Measurements from ENCODE around the gene PPP2R2C.

The PPP2R2C gene

DNA sequence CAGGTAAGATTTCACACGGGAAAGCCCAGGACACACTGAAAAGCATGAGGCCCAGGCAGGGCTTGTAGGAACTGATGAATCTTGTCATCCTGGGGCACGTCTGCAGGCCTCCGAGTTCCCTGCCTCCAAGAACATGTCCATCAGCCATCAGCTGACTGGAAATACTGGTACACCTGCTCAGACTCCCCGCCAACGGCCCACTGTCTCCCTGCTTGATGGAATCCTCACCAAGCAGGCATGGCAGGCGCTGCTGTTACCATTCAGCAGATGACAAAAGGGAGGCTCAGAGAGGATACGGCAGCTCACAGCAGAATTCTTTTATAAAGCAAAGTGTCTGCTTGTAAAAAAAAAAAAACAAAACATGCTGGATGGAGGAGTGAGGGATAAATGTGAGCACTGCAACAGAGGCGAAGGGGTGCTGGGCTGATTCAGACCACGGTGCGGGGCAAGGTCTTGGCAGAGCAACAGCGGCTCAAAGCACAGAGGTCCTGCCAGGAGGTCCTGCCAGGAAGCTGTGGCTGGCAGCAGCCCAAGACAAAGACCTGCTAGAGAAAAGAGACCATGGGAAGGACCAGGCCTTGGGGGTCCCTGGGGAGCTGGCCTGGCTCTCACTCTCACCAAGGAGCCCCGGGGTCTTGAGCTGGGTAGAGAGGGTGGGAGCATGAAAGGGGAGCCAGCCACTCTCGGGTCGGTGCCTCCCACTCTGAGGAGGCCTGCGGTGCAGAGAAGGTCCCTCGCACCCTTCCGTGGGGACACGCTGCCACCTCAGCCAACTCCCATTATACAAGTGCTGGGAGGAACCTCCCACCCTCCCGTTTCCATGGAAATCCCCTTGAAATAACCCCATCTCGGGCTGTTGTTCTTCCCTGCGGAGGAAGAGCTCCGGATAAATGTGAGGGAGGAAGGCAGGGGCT lies 25.6 kb downstream of the PPP2R2C start:
- no peak for ATAC-seq

DNA sequence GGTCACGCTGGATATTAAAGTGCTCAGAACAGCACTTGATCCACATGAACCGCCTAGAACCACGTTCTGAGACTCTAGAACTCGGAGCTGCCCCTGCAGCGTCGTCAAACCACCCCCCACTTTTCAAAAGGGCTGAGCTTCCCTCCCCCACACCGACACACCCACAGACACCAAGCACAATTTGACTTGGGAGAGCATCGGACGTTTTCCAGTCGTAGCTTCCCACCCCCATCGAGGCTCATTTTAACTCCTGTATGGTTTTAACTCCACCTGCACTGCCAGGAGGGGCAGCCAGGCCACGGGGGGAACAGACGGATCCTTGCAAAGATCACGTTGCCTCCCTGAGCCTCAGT lies 26.3 kb downstream of the PPP2R2C start:
- ATAC-seq = no peak

DNA sequence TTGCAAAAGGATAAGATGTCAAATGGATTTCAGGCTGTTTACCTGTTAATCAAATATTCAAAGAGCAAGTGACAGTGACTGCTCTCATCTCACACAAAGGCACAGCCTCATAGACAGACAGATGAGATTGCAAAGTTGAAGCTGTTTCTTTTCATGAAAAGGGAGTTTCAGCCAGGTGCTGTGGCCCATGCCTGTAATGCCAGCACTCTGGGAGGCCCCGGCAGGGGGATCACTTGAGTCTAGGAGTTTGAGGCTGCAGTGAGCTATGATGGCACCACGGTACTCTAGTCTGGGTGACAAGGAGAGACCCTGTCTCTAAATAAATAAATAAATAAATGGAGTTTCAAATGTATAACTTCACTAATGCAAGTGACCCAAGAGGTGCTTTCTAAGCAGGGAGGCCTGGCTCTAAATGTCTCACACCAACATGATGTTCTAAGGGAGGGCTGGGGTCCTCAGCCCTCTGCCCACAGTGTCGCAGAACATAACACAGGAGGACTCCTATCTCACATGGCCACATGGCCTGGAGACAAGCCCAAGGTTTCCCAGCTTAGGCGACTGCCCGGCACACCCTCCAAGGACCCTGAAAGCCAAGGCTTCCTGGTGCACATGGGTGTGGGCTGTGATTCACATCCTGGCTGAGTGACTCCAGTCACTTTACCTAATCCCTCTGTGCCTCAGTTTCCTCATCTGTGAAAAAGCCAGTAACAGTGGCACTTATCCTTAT lies 26.8 kb downstream of the PPP2R2C start:
- ATAC-seq = no peak

DNA sequence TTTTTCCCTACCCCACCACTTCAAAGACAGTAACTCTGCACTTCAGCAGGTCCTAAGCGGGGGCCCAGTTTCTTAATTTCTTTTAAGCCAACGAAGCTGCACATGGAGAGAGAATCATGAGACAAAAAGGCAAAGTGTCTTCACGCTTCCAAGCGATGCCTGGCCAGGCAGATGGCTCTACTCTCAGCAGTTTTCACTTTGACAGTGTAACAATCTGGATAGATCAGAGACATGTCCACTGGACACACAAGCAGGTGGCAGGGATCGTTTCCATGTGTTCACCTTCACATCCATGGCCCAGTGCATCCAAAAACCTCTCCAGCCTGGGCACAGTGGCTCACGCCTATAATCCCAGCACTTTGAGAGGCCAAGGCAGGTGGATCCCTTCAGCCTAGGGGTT lies 27.8 kb downstream of the PPP2R2C start:
- no peak for ATAC-seq

DNA sequence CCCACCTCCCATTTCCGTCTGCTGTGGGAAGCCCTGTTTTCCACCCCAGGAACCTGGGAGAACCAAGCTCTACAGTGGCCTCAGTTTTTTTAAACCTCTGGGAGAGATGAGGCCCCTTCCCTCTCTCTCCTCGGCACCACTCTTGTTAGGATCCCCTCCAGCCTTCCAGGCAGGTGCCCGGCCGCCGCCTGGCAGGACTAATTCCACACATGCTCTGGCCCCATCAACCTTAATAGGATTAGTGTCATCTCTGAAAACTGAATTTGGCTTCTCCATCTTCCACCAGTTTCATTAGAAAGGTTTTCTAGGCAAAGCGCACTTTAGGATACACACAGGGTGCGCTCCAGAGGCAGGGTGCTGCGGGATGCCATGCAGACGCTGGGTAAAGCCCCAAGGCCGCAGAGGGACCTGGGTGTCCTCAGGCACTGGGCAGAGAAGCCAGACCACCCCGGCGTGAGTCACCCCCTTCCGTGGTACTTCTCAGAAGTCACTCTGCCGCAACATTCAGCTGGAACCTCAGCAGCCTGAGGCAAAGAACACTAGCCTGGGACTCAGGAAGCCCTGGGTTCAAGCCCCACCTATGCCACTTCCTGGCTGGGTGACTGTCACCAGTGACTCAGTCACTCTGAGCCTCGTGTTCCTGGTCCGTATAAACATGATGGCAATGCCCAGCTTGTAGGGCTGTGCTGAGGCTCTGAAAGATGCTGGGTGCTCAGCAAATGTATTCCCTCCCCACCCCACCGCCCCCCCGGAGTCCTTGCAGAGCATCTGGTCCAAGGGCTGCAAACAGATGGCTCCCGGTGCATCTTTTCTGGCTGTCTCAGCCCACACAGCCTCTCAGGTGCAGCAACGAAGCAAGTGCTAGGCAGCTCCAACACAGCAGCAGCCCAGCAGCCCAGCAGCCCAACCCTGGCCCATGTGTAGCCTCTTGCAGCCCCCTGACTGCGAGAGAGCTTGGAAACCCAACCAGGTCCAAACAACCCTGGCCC lies 29.1 kb downstream of the PPP2R2C start:
- no peak for ATAC-seq

DNA sequence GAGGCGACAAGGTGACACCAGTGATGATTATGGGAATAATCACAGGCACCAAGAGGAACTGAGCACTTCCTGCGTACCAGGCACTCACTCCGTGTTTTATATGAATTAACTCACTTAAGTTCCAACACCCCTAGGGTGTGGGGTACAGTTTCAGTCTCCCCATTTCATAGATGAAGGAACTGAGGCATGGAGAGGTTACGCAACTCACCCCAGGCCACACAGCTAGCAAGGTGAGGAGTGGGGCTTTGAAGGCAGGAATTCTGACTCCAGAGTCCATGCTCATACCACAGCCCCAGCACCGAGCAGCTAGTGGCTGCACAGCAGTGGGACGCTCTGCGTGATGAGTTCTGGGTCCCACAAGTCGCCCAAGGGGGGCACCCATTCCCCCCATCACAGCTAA lies 29.9 kb downstream of the PPP2R2C start:
- no peak for ATAC-seq

DNA sequence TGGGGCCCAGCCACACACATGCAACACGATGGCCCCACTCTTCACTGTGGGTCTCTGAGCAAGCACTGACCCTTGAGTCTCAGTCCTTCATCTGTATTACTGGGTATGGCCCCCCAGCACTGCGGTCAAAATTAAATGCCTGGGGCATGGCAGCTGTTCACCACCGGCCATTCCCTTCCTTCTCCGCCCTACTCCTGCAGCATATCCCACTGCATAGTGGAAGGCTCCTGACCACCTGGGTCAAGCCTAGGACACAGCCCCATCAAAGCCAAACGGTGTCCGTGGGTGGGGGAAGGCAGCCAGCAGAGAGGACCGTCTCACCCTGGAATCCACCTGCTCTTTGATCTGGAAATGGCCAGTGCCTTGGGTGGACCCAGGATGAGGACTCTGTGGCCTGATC lies 30.7 kb downstream of the PPP2R2C start:
- no peak for ATAC-seq

DNA sequence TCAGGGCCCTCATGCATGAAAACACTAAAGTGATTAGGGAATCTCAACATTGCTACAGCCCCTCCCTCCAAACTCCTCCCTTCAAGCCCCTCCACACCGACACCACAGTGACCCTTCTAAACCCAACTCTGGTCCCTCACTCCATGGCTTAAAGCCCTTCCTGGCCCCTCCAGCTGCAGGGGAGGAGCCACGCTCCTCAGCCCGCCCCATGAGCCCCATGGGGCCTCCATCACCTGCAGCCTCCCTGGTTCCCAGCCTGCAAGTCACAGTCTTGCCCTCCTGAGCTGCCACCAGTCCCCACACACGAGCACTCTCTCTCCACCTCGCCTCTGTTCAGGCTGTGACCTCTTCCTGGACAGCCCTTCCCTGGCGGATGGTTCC lies 31.2 kb downstream of the PPP2R2C start:
- no peak for ATAC-seq

DNA sequence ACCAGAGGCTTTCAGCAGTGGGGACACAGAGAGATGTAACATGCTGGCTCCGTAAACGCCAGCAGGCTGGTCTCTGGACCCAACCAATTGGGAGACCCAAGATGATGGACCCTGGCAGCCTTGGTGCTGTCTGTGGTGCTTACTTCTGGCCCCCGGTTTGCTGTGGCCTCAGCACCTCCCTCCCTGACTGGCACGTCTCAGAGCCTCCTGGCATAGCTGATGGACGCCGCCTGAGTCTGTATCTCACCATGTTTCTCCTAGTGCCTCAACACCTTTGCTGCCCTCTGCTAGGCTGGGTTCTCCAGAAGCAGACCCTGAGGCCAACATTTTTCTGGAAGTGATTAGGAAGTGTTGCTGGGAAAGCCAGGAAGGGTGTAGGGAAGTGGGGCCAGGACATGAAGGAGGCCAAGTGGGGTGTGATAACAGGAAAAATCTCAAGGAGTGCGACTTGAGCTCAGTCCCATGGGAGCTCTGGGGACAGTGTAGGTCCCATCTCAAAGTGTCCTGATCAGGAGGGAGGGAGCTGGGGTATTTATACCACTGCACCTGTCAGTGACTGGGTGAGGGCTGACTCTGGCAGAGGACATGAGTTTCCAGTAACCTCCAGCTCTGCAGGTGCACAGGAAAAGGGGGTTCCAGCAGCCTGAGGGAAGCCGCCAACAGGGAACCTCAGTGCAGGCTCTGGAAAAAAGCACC lies 31.8 kb downstream of the PPP2R2C start:
- no peak for ATAC-seq

DNA sequence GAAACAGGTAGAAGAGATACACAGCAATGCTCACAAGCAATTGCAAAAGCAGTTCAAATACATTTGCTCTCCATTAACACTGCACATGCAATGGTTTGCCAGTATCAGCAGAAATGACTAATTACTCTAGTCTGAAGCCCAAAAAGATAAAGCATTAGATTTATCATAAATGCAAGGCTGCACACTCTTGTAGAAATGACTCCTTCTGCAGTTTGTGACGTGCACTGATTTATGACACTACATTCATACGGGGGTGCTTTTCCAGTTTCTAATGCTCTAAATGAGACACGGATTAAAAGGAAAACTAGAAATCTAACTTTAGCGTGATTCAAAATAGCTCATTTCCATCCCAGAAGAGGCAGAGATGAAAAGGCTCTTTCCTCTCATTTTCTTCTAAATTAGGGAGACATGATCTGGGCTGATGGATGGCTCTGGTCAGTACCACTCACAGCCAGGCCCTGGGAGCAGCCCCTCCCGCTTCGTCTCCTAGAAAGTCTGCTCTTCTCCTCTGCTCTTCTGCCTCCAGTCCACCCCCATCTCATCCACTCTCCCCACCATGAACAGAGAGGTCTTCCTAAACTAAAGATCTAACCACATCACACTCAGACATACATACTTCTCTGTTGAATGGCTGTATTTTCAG lies 33.2 kb downstream of the PPP2R2C start:
- no peak for ATAC-seq

DNA sequence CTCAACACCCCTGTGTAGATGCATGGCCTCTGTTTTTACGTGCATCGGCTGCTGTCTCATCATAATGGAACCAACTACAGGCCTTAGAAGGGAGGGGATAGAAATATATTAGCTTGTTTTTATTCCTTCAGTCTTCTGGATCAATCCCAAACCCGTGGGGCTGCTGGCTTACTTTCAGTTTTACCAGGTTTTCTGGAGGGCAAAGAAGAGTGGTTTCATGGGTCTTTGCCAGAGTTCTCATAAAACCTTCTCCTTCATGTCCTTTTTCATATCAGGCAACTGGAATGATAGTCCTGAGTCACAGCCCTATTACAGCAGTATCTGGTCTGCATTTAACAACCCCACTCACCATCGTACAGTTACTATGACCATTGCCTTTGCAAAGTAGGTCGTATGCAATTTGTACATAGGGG lies 34.6 kb downstream of the PPP2R2C start:
- ATAC-seq = no peak

DNA sequence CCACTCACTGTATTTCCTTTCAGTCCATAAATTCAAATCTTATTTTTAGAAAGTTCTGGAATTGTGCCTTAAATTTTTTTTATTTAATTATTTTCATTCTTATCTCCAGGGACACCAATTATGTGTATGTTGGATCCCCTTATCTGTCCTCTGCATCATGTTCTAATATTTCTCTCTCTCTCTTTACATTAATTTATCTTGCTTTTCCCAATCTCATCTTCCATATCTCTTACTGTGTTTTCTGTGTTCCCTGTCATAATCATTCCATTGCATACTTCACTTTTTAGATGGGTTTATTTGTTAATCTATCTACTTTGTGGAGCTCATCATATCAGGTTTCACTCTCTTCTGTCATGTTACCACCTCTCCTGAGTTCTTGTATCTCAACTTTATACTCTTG lies 37.4 kb downstream of the PPP2R2C start:
- no peak for ATAC-seq

DNA sequence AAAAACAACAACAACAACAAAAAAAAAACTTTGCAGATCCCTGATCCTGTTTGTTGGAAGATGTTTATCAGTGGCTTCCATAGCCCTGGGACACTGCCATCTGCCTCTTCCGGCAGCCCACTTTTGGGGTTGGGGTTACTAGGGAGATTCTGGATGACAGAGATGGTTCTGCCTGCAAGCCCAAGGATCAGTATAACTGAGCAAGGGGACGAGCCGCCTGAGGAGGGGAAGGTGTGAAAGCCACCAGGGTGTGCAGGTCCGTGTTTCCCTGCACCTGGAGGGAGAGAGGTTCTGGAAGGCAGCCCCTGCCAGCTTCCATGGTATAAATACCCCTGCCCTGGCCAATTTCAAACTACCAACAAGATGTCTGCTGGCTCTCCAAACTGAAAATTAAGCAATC lies 41.5 kb downstream of the PPP2R2C start:
- no peak for ATAC-seq

DNA sequence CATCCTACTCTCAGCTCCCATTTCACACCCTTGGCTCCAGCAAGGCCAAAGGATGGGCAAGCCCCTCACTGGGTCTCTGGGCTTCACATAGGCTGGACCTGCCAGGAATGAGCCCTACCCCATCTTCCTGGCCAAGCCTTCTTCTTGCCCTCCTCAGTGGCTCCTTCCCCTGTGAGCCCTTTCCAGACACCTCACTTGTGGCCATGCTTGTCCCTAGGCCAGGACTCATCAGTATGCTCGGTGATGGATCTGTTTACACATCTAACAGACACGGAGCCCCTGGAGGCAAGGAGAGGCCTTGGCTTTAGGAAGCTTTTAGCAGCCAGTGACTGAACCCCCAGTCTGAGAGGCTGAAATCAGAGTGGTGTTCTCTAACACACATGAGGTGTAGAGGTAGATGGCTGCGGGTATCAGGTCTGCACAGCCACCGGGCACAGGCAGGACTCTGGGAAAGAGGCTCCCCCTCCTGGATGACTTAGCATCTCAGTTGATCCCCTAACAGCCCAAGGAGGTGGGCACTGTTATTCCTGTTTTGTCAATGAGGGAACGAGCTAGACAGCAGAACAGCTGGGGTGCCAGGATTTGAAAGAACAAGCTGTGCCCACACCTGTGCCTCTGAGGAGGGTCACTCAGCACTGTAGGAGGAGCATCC lies 44.8 kb downstream of the PPP2R2C start:
- no peak for ATAC-seq

DNA sequence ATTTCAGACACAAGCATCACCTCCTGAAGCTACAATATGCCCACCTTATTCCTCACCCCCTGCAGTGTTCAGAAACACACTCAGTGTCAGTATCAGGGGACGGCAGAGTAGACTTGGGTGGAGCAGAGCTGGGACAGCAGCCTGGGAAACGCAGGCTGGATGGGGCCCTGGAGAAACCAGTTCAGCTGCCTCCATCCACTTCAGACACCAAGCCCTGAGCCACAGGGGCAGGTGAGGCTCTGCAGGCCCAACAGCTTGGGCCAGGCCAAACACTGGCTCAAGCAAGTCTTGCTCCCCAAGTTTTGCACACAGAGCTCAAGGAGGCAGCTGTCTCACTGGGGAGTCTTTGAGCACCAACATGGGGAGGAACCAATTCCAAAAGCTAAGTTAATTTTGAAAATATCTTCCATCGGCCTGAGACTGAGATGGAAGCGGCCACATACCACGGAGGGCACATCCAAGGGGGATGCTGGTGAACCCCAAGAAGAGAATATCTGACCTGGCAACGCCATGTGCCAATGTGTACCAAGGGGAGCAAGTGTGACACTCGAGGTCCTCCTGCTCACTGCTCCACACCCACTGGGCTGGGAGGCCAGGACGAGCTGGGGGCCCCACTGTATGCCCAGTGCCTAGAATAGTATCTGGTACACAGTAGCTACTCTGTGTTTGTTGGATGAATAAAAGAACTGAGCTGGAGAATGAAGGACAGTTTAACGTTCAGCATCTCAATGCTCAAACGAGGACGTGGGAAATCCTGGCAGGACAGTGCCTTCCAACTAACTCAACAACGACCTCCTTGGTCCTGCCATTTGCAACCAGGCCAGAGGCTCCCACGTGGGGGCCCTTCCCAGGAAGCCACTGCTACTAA lies 45.6 kb downstream of the PPP2R2C start:
- no peak for ATAC-seq

DNA sequence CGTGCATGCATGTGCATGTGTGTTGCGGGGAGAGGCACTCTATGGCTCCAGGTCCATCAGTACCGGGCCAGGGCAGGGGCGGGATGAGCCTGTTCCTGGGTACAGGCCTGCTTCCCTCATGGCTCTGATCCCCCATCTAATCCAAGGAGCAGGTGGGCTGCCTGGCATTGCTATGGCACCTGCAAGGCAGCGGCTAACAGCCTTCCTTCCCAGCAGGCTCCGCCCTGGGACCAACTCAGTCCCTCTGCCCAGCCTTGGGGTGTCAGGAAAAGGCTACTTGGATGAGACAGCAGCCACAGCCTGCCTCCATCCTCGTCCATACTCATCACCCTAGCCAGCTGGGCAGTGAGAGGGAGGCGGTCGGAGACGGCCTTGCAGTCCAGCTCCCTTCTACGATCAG lies 46.5 kb downstream of the PPP2R2C start:
- ATAC-seq = no peak

DNA sequence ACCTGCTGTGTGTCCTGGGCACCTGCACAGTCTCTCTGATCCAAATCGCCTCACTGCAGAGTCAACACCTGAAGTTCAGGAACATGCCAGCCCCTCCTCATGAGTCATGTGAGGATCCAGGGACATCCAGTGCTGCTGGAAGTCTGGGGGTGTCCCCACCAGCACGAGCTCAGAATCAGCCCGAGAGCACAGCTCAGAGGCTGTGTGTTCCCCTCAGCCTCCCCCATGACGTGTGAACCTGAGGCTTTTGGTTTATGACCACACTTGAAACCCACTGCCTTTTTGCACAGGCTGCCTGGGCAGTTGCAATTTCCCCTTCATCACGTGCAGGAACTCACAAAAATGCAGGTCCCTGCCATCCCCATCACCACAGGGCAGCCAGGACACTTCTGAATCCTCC lies 47.1 kb downstream of the PPP2R2C start:
- no peak for ATAC-seq

DNA sequence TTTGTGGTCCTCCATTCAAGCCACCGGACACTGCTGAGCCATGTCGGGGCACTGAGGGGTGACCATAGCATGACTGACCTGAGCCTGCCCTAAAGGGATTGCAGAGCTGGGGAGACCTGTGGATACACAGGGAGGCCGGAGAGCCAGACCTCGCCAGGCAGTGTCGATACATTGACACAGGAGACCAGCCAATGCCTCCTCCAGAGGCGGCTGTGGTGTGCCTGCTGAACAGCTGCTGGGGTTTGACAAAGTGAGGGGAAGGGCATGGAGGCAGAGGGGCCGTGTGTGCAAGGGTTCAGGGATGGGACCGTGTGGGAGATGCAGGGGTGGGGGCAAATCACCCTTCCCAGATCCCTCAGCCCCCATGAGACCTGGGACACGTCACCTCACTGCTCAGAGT lies 48.0 kb downstream of the PPP2R2C start:
- no peak for ATAC-seq

DNA sequence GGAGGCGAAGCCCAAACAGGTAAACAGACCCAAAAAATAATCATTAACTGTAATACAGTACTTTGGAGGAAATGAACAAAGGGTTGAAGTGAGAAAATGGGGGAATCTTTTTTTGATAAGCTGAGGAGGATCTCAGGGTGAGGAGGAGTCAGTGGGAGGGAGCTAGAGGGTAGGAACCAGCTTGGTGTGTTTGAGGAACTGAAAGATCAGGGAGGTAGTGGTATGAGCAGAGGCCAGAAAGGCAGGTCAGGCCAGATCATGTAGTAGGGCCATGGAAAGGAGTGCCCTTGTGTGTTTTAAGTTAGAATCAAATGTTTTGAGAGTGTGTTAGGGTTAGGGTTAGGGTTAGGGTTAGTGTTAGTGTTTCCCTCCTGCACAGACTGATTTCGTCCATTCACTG lies 48.8 kb downstream of the PPP2R2C start:
- ATAC-seq = no peak

DNA sequence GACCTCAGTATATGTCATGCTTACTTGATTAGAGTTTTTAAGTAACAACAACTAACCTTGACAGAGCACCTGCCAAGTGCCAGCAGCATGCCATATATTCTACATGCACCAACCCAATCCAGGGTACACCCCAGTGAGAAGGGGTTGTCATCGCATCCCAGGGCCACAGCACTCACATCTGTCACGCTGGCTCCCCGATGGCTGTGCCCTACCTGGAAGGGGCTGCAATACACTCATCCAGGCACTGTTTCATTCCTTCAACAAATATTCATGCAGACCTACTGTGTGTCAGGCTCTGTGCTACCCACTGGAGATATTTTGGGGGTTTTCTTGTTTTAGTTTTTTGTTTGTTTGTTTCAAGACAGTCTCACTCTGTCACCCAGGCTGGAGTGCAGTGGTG lies 49.5 kb downstream of the PPP2R2C start:
- ATAC-seq = no peak
